ENCODE results near the gene ZNF771. TPM values are rescaled to one million over a fixed set of nuclear protein-coding genes. Genes with fewer than 3 reads are reported as not detected.
A peak's percentile ranks its signal among the peaks of the same experiment; 100 is the strongest.
"Not testable (repeated sequence)": the region's sequence is repeated elsewhere in the genome, so short reads cannot be mapped to it uniquely, and the experiment has no call there.

Gene ZNF771
- total RNA-seq, 4 donors from 2014 or later: 5.4 to 15.7 (median 8.5) TPM

GRCh38 chr16:30445408-30446202 is 38.2 kb downstream of the ZNF771 start, which contains the start of gene SEPHS2:
Gene SEPHS2, minus strand, starts transcription at chr16:30445874. Its CDS starts 147 bp downstream, at chr16:30445727.
- Histone ChIP-seq H3K36me3 (peaks cover 0 to 14% (median 0%) of the 10 kb centered on the region in 3 donors), H3K27me3 (no peaks in the 10 kb centered on the region), H3K4me1 (peaks cover 0 to 24% (median 12%) of the 10 kb centered on the region in 4 donors), H3K27ac (peak within 1 kb of the TSS; percentile 92 to 96 (median 94)), H3K9me3 (no peaks in the 10 kb centered on the region), H3K4me3 (peak within 1 kb of the TSS; percentile 71 to 94 (median 86))
- DNase-seq: peak; percentile 97 to 100 (median 99)
- TF ChIP-seq POLR2A (IDR thresholded peaks at IDR 0.05): peak; percentile 94 to 98
- peak in 5 of 6 experiments; percentile 1 to 46 (median 38) for TF ChIP-seq CTCF (IDR thresholded peaks at IDR 0.05)

GRCh38 chr16:30446203-30446595 is 38.8 kb downstream of the ZNF771 start:
- TF ChIP-seq POLR2A (IDR thresholded peaks at IDR 0.05) (no peak), CTCF (IDR thresholded peaks at IDR 0.05) (no peak)
- peak overlapping the region; percentile 92 to 96 (median 94) for H3K27ac ChIP-seq
- peaks cover 0 to 24% (median 12%) of the 10 kb centered on the region in 4 donors for H3K4me1 ChIP-seq
- H3K4me3 ChIP-seq: peak overlapping the region; percentile 71 to 94 (median 86)
- peaks cover 0 to 14% (median 0%) of the 10 kb centered on the region in 3 donors for H3K36me3 ChIP-seq
- H3K9me3 ChIP-seq: no peaks in the 10 kb centered on the region
- H3K27me3 ChIP-seq: no peaks in the 10 kb centered on the region
- DNase-seq: no peak

- peak in 1 of 2 donors; percentile 22 for TF ChIP-seq POLR2A (IDR thresholded peaks at IDR 0.05)
- no peak for TF ChIP-seq CTCF (IDR thresholded peaks at IDR 0.05)
- peaks cover 0 to 14% (median 0%) of the 10 kb centered on the region in 3 donors for H3K36me3 ChIP-seq
- H3K9me3 ChIP-seq: no peaks in the 10 kb centered on the region
- H3K4me3 ChIP-seq: no peak overlapping the region
- DNase-seq: no peak
- H3K27me3 ChIP-seq: no peaks in the 10 kb centered on the region
- peaks cover 6 to 24% (median 12%) of the 10 kb centered on the region in 4 donors for H3K4me1 ChIP-seq
- peak overlapping the region in 3 of 4 donors; percentile 92 to 96 (median 94) for H3K27ac ChIP-seq
Measured at GRCh38 chr16:30447512-30448226, 40.3 kb downstream of the ZNF771 start.

GRCh38 chr16:30449116-30449435 is 41.7 kb downstream of the ZNF771 start:
- Histone ChIP-seq H3K27me3 (no peaks in the 10 kb centered on the region), H3K4me1 (peaks cover 7 to 16% (median 11%) of the 10 kb centered on the region in 4 donors), H3K4me3 (no peak overlapping the region), H3K36me3 (peaks cover 0 to 4% (median 0%) of the 10 kb centered on the region in 3 donors), H3K9me3 (no peaks in the 10 kb centered on the region), H3K27ac (no peak overlapping the region)
- TF ChIP-seq CTCF (IDR thresholded peaks at IDR 0.05): no peak
- TF ChIP-seq POLR2A (IDR thresholded peaks at IDR 0.05): no peak
- no peak for DNase-seq

- H3K36me3 ChIP-seq, H3K27me3 ChIP-seq, H3K4me1 ChIP-seq, H3K9me3 ChIP-seq, H3K4me3 ChIP-seq, DNase-seq: not testable (repeated sequence)
- peak overlapping the region in 2 of 4 donors; percentile 22 to 68 for H3K27ac ChIP-seq
Measured at GRCh38 chr16:30452709-30453580, 45.5 kb downstream of the ZNF771 start.

Data from Peyer's patch (tissue), 4 donors.